Measurements from ENCODE around the gene HSH2D. TPM values are rescaled to one million over a fixed set of nuclear protein-coding genes. Genes with fewer than 3 reads are reported as not detected.
"Not testable (repeated sequence)": the region's sequence is repeated elsewhere in the genome, so short reads cannot be mapped to it uniquely, and the experiment has no call there.

HSH2D gene
- total RNA-seq = 100 to 1,000 TPM; 101 to 110 TPM

GRCh38 chr19:16143399-16144215 is at the start of gene HSH2D:
HSH2D (plus strand) TSS chr19:16143685; CDS start chr19:16148751, 5,066 bp downstream.
- Mint-ChIP-seq H3K27me3 (no peaks in the 10 kb centered on the region), H3K4me1 (peaks cover 74% of the 10 kb centered on the region), H3K36me3 (ENCODE audit: low read depth) (peaks cover 34% of the 10 kb centered on the region), H3K27ac (peak within 1 kb of the TSS; percentile 100), H3K9me3 (peaks cover 2% of the 10 kb centered on the region), H3K4me3 (peak within 1 kb of the TSS; percentile 99)
- ChIA-PET CTCF (interaction anchor here (1.0 to 3.9 kb wide), 15 partner anchors 18 to 243 kb away, joined by 3 to 16 read pairs (median 5); partner anchors contain the start of genes AP1M1 and FAM32A), POLR2A (interaction anchor here (0.6 to 5.2 kb wide), 27 partner anchors 10 to 933 kb away, joined by 3 to 39 read pairs (median 7); partner anchors contain the start of genes AP1M1, CHERP, FAM32A and KLF2)
- peak; percentile 91 for DNase-seq

- Mint-ChIP-seq H3K4me3 (no peak overlapping the region), H3K36me3 (ENCODE audit: low read depth) (peaks cover 87% of the 10 kb centered on the region), H3K4me1 (peaks cover 46% of the 10 kb centered on the region), H3K27me3 (no peaks in the 10 kb centered on the region), H3K27ac (peak overlapping the region; percentile 65), H3K9me3 (no peaks in the 10 kb centered on the region)
- CTCF ChIA-PET = interaction anchor here (1.0 to 1.6 kb wide), 6 partner anchors 9 to 53 kb away, joined by 3 to 12 read pairs (median 4); no protein-coding TSS in a partner anchor
- DNase-seq = no peak
- POLR2A ChIA-PET = interaction anchor here (1.2 to 19.4 kb wide), 5 partner anchors 8 to 49 kb away, joined by 3 to 322 read pairs (median 86); partner anchors contain the start of genes HSH2D, RAB8A and TPM4
Observed at GRCh38 chr19:16094360-16095070, 49.0 kb upstream of the HSH2D start.

GRCh38 chr19:16095071-16095571 is 48.4 kb upstream of the HSH2D start:
- POLR2A ChIA-PET = interaction anchor here (0.9 to 19.4 kb wide), 9 partner anchors 9 to 276 kb away, joined by 3 to 322 read pairs (median 4); partner anchors contain the start of genes HSH2D, RAB8A and TPM4
- Mint-ChIP-seq H3K27me3 (no peaks in the 10 kb centered on the region), H3K4me1 (peaks cover 41% of the 10 kb centered on the region), H3K36me3 (ENCODE audit: low read depth) (peaks cover 87% of the 10 kb centered on the region), H3K9me3 (no peaks in the 10 kb centered on the region), H3K27ac (peak overlapping the region; percentile 65), H3K4me3 (no peak overlapping the region)
- DNase-seq = no peak
- CTCF ChIA-PET = interaction anchor here (0.9 to 1.6 kb wide), 7 partner anchors 9 to 54 kb away, joined by 3 to 12 read pairs (median 4); no protein-coding TSS in a partner anchor

- no peaks in the 10 kb centered on the region for H3K9me3 Mint-ChIP-seq
- ChIA-PET POLR2A (interaction anchor here (0.6 to 19.4 kb wide), 5 partner anchors 10 to 275 kb away, joined by 3 to 322 read pairs (median 86); partner anchors contain the start of genes RAB8A and TPM4), CTCF (interaction anchor here (0.6 to 1.0 kb wide), 4 partner anchors 8 to 1752 kb away, joined by 3 to 6 read pairs (median 3); no protein-coding TSS in a partner anchor)
- peak overlapping the region; percentile 65 for H3K27ac Mint-ChIP-seq
- H3K4me1 Mint-ChIP-seq = peaks cover 37% of the 10 kb centered on the region
- no peak for DNase-seq
- H3K27me3 Mint-ChIP-seq = no peaks in the 10 kb centered on the region
- H3K36me3 Mint-ChIP-seq (ENCODE audit: low read depth) = peaks cover 92% of the 10 kb centered on the region
- no peak overlapping the region for H3K4me3 Mint-ChIP-seq
Observed at GRCh38 chr19:16096280-16096855, 47.1 kb upstream of the HSH2D start.

GRCh38 chr19:16098416-16098768 is 45.1 kb upstream of the HSH2D start:
- Mint-ChIP-seq H3K27ac (no peak overlapping the region), H3K27me3 (no peaks in the 10 kb centered on the region), H3K36me3 (ENCODE audit: low read depth) (peaks cover 92% of the 10 kb centered on the region), H3K9me3 (no peaks in the 10 kb centered on the region), H3K4me3 (no peak overlapping the region), H3K4me1 (peaks cover 26% of the 10 kb centered on the region)
- DNase-seq = no peak
- ChIA-PET POLR2A (interaction anchor here (1.2 to 8.2 kb wide), 4 partner anchors 10 to 54 kb away, joined by 3 to 105 read pairs (median 46); partner anchors contain the start of gene RAB8A), CTCF (interaction anchor here (1.1 to 2.5 kb wide), 3 partner anchors 10 to 15 kb away, joined by 4 to 18 read pairs (median 6); partner anchors contain the start of gene RAB8A)

- H3K4me1 Mint-ChIP-seq = peaks cover 23% of the 10 kb centered on the region
- H3K36me3 Mint-ChIP-seq (ENCODE audit: low read depth) = peaks cover 91% of the 10 kb centered on the region
- POLR2A ChIA-PET = interaction anchor here (2.4 to 8.2 kb wide), 3 partner anchors 10 to 28 kb away, joined by 7 to 105 read pairs (median 86); partner anchors contain the start of gene RAB8A
- CTCF ChIA-PET = interaction anchor here (1.1 to 2.6 kb wide), 3 partner anchors 12 to 15 kb away, joined by 4 to 18 read pairs (median 7); partner anchors contain the start of gene RAB8A
- H3K27me3 Mint-ChIP-seq = no peaks in the 10 kb centered on the region
- H3K4me3 Mint-ChIP-seq = no peak overlapping the region
- no peak for DNase-seq
- no peaks in the 10 kb centered on the region for H3K9me3 Mint-ChIP-seq
- no peak overlapping the region for H3K27ac Mint-ChIP-seq
Observed at GRCh38 chr19:16098821-16099220, 44.7 kb upstream of the HSH2D start.

GRCh38 chr19:16099314-16099965 is 44.0 kb upstream of the HSH2D start:
- CTCF ChIA-PET = interaction anchor here (0.6 to 2.6 kb wide), 6 partner anchors 11 to 573 kb away, joined by 3 to 18 read pairs (median 4); partner anchors contain the start of gene RAB8A
- not testable (repeated sequence) for H3K27me3 Mint-ChIP-seq, H3K9me3 Mint-ChIP-seq, H3K27ac Mint-ChIP-seq, DNase-seq, H3K4me3 Mint-ChIP-seq
- Mint-ChIP-seq H3K36me3 (ENCODE audit: low read depth) (peaks cover 86% of the 10 kb centered on the region), H3K4me1 (peaks cover 22% of the 10 kb centered on the region)
- POLR2A ChIA-PET = interaction anchor here (1.0 to 8.2 kb wide), 5 partner anchors 8 to 29 kb away, joined by 3 to 105 read pairs (median 8); partner anchors contain the start of gene RAB8A

- no peak overlapping the region for H3K4me3 Mint-ChIP-seq
- no peaks in the 10 kb centered on the region for H3K27me3 Mint-ChIP-seq
- CTCF ChIA-PET = interaction anchor here (1.6 to 2.6 kb wide), 3 partner anchors 10 to 38 kb away, joined by 3 to 18 read pairs (median 7); partner anchors contain the start of gene RAB8A
- peaks cover 80% of the 10 kb centered on the region for H3K36me3 Mint-ChIP-seq (ENCODE audit: low read depth)
- no peaks in the 10 kb centered on the region for H3K9me3 Mint-ChIP-seq
- POLR2A ChIA-PET = interaction anchor here (1.2 to 8.2 kb wide), 4 partner anchors 8 to 30 kb away, joined by 3 to 86 read pairs (median 6); partner anchors contain the start of gene RAB8A
- H3K27ac Mint-ChIP-seq = no peak overlapping the region
- peaks cover 15% of the 10 kb centered on the region for H3K4me1 Mint-ChIP-seq
- DNase-seq = no peak
Observed at GRCh38 chr19:16100524-16100923, 43.0 kb upstream of the HSH2D start.

GRCh38 chr19:16104722-16105121 is 38.8 kb upstream of the HSH2D start:
- Mint-ChIP-seq H3K36me3 (ENCODE audit: low read depth) (peaks cover 44% of the 10 kb centered on the region), H3K4me1 (peaks cover 7% of the 10 kb centered on the region), H3K27me3 (no peaks in the 10 kb centered on the region), H3K4me3 (no peak overlapping the region), H3K27ac (peak overlapping the region; percentile 35), H3K9me3 (no peaks in the 10 kb centered on the region)
- DNase-seq = no peak
- POLR2A ChIA-PET = interaction anchor here (1.2 to 10.6 kb wide), 6 partner anchors 7 to 29 kb away, joined by 3 to 86 read pairs (median 6); partner anchors contain the start of gene TPM4
- CTCF ChIA-PET = interaction anchor here (0.7 to 1.5 kb wide), 2 partner anchors 9 to 10 kb away, joined by 3 read pairs; no protein-coding TSS in a partner anchor

- Mint-ChIP-seq H3K27me3 (no peaks in the 10 kb centered on the region), H3K4me1 (peaks cover 10% of the 10 kb centered on the region), H3K36me3 (ENCODE audit: low read depth) (peaks cover 30% of the 10 kb centered on the region), H3K27ac (peak overlapping the region; percentile 47), H3K4me3 (no peak overlapping the region), H3K9me3 (no peaks in the 10 kb centered on the region)
- DNase-seq = no peak
- ChIA-PET POLR2A (interaction anchor here (0.9 to 10.6 kb wide), 3 partner anchors 8 to 28 kb away, joined by 4 to 86 read pairs (median 73); partner anchors contain the start of gene TPM4), CTCF (interaction anchor here (1.3 kb wide), 1 partner anchor 36 kb away, joined by 3 read pairs; no protein-coding TSS in a partner anchor)
Observed at GRCh38 chr19:16106121-16106520, 37.4 kb upstream of the HSH2D start.
